GM19397 (cell line): ENCODE results near the gene HSD17B2.
"Not testable (repeated sequence)": the region's sequence is repeated elsewhere in the genome, so short reads cannot be mapped to it uniquely, and the experiment has no call there.

ENCODE experiments used
- ATAC-seq: cut with Tn5 transposase; IDR thresholded peaks from one replicate; pipeline ENCODE4 v1.9.1; 2021; ENCODE audit warnings: mild to moderate bottlenecking, moderate library complexity; ENCODE audit not compliant: unreplicated experiment

HSD17B2 gene

GRCh38 chr16:82034981-82035612 is at the start of gene HSD17B2:
Gene HSD17B2 (plus strand): TSS chr16:82035253. CDS start chr16:82035425, 172 bp downstream.
- ATAC-seq = no peak

- ATAC-seq = no peak
Measured at GRCh38 chr16:81987121-81987520, 47.9 kb upstream of the HSD17B2 start.

GRCh38 chr16:81987706-81988105 is 47.3 kb upstream of the HSD17B2 start:
- no peak for ATAC-seq

- ATAC-seq = no peak
Measured at GRCh38 chr16:81992859-81993258, 42.2 kb upstream of the HSD17B2 start.

- no peak for ATAC-seq
Measured at GRCh38 chr16:81994485-81994884, 40.6 kb upstream of the HSD17B2 start.

GRCh38 chr16:81995651-81996050 is 39.4 kb upstream of the HSD17B2 start:
- ATAC-seq = no peak

- no peak for ATAC-seq
Measured at GRCh38 chr16:81996664-81997509, 38.2 kb upstream of the HSD17B2 start.

- no peak for ATAC-seq
Measured at GRCh38 chr16:81997738-81998137, 37.3 kb upstream of the HSD17B2 start.

- no peak for ATAC-seq
Measured at GRCh38 chr16:82002831-82003230, 32.2 kb upstream of the HSD17B2 start.

- ATAC-seq = no peak
Measured at GRCh38 chr16:82004601-82005000, 30.5 kb upstream of the HSD17B2 start.

- ATAC-seq = no peak
Measured at GRCh38 chr16:82005027-82005830, 29.8 kb upstream of the HSD17B2 start.

GRCh38 chr16:82006036-82006435 is 29.0 kb upstream of the HSD17B2 start:
- no peak for ATAC-seq

GRCh38 chr16:82007189-82007588 is 27.9 kb upstream of the HSD17B2 start:
- ATAC-seq = no peak

GRCh38 chr16:82008957-82009592 is 26.0 kb upstream of the HSD17B2 start:
- ATAC-seq = no peak

- ATAC-seq = not testable (repeated sequence)
Measured at GRCh38 chr16:82009789-82010188, 25.3 kb upstream of the HSD17B2 start.

- no peak for ATAC-seq
Measured at GRCh38 chr16:82010649-82011048, 24.4 kb upstream of the HSD17B2 start.

- peak; percentile 96 for ATAC-seq
Measured at GRCh38 chr16:82011199-82011641, 23.8 kb upstream of the HSD17B2 start, which contains the start of gene SDR42E1. Gene SDR42E1 (minus strand): TSS chr16:82011470. CDS start chr16:82000858, 10,612 bp downstream.

GRCh38 chr16:82013139-82013538 is 21.9 kb upstream of the HSD17B2 start:
- ATAC-seq = no peak

- no peak for ATAC-seq
Measured at GRCh38 chr16:82016263-82016662, 18.8 kb upstream of the HSD17B2 start.

- ATAC-seq = no peak
Measured at GRCh38 chr16:82016964-82017363, 18.1 kb upstream of the HSD17B2 start.
